MM.1S (cell line): ENCODE measurements around the gene XRRA1.

Source experiments
- DNase-seq: peaks from one replicate; pipeline ENCODE4 v3.0.0-alpha.2; 2015
- H2AFZ ChIP-seq: fragments of 300-600 bp; sonication (generic); 2 replicates; pipeline ENCODE4 v1.6.0; 2016; ENCODE audit warnings: antibody characterized with exemption, low read length
- H3F3A ChIP-seq: fragments of 300-600 bp; sonication (generic); 2 replicates; pipeline ENCODE4 v1.6.1; 2016; ENCODE audit warnings: mild to moderate bottlenecking, antibody characterized with exemption, low read length, moderate library complexity, mixed read lengths; ENCODE audit not compliant: insufficient read depth
- H3K27ac ChIP-seq: fragments of 300-600 bp; sonication (generic); 2 replicates; pipeline ENCODE4 v1.5.1; 2016; ENCODE audit warnings: mild to moderate bottlenecking, low read length
- H3K27me3 ChIP-seq: fragments of 300-600 bp; sonication (generic); replicated peaks from 2 replicates; pipeline ENCODE4 v1.6.0; 2016; ENCODE audit warnings: low read length; ENCODE audit not compliant: insufficient read depth
- H3K36me3 ChIP-seq: fragments of 300-600 bp; sonication (generic); replicated peaks from 2 replicates; pipeline ENCODE4 v1.6.1; 2016; ENCODE audit warnings: mild to moderate bottlenecking, low read length, mixed read lengths; ENCODE audit not compliant: insufficient read depth
- H3K4me1 ChIP-seq: fragments of 300-600 bp; sonication (generic); 2 replicates; pipeline ENCODE4 v1.6.1; 2016; ENCODE audit warnings: low read length, mixed read lengths
- H3K4me2 ChIP-seq: fragments of 300-600 bp; sonication (generic); 2 replicates; pipeline ENCODE4 v1.6.0; 2016; ENCODE audit warnings: low read depth, low read length
- H3K4me3 ChIP-seq: fragments of 300-600 bp; sonication (generic); 2 replicates; pipeline ENCODE4 v1.5.1; 2016; ENCODE audit warnings: low read length, mixed read lengths
- H3K79me2 ChIP-seq: fragments of 300-600 bp; sonication (generic); 2 replicates; pipeline ENCODE4 v1.6.1; 2016; ENCODE audit warnings: mixed run types, low read length, mixed read lengths
- H3K9ac ChIP-seq: fragments of 300-600 bp; sonication (generic); 2 replicates; pipeline ENCODE4 v1.6.1; 2016; ENCODE audit warnings: low read length, mixed read lengths
- H3K9me2 ChIP-seq: fragments of 300-600 bp; sonication (generic); replicated peaks from 2 replicates; pipeline ENCODE4 v1.6.1; 2016; ENCODE audit warnings: mild to moderate bottlenecking, low read length, mixed read lengths; ENCODE audit not compliant: insufficient read depth
- H3K9me3 ChIP-seq: fragments of 300-600 bp; sonication (generic); replicated peaks from 2 replicates; pipeline ENCODE4 v1.6.1; 2016; ENCODE audit warnings: mild to moderate bottlenecking, low read length, mixed read lengths; ENCODE audit not compliant: insufficient read depth
- H4K20me1 ChIP-seq: fragments of 300-600 bp; sonication (generic); 2 replicates; pipeline ENCODE4 v1.6.1; 2016; ENCODE audit warnings: mild to moderate bottlenecking, low read length, moderate library complexity, mixed read lengths; ENCODE audit not compliant: insufficient read depth
- CTCF ChIP-seq: fragments of 300-600 bp; sonication (generic); IDR thresholded peaks from 2 replicates; pipeline ENCODE4 v1.5.1; 2016; ENCODE audit warnings: antibody characterized with exemption, low read length, mixed read lengths
- EZH2 ChIP-seq: fragments of 300-600 bp; sonication (generic); optimal IDR thresholded peaks from 2 replicates; pipeline ENCODE3; 2017; ENCODE audit warnings: low read depth, mild to moderate bottlenecking, antibody characterized with exemption, low read length, mixed read lengths
- EZH2phosphoT487 ChIP-seq: fragments of 300-600 bp; sonication (generic); IDR thresholded peaks from 2 replicates; pipeline ENCODE4 v1.6.1; 2018; ENCODE audit warnings: antibody characterized with exemption, low read length

Gene XRRA1

GRCh38 chr11:74818283-74818946, 130.5 kb downstream of the XRRA1 start:
- Histone ChIP-seq H3K27ac (no peak overlapping the region), H3K9ac (no peak overlapping the region), H3K4me3 (no peak overlapping the region), H3K27me3 (no peaks in the 10 kb centered on the region), H3K4me1 (no peaks in the 10 kb centered on the region), H3F3A (no peaks in the 10 kb centered on the region), H3K36me3 (no peaks in the 10 kb centered on the region; the same call in none of the 2 replicates), H3K4me2 (no peak overlapping the region), H4K20me1 (no peaks in the 10 kb centered on the region), H2AFZ (no peak overlapping the region), H3K9me3 (no peaks in the 10 kb centered on the region), H3K79me2 (no peaks in the 10 kb centered on the region; the same call in 1 of the 2 replicates), H3K9me2 (no peaks in the 10 kb centered on the region)
- TF ChIP-seq CTCF: no peak
- no peak for TF ChIP-seq EZH2phosphoT487
- TF ChIP-seq EZH2: no peak
- no peak for DNase-seq

GRCh38 chr11:74816664-74817063, 132.2 kb downstream of the XRRA1 start:
- Histone ChIP-seq H3K27me3 (no peaks in the 10 kb centered on the region), H3K36me3 (no peaks in the 10 kb centered on the region; the same call in none of the 2 replicates), H3K9me3 (no peaks in the 10 kb centered on the region), H3K4me3 (no peak overlapping the region), H3K4me1 (no peaks in the 10 kb centered on the region), H3K9me2 (no peaks in the 10 kb centered on the region), H2AFZ (no peak overlapping the region), H3K79me2 (no peaks in the 10 kb centered on the region; the same call in 1 of the 2 replicates), H3K27ac (no peak overlapping the region), H3K4me2 (no peak overlapping the region), H3F3A (no peaks in the 10 kb centered on the region), H4K20me1 (no peaks in the 10 kb centered on the region), H3K9ac (no peak overlapping the region)
- TF ChIP-seq EZH2phosphoT487 (no peak), EZH2 (no peak), CTCF (no peak)
- no peak for DNase-seq

- Histone ChIP-seq H3K9me2 (no peaks in the 10 kb centered on the region), H3K4me2 (no peak overlapping the region), H3K27me3 (no peaks in the 10 kb centered on the region), H3K4me1 (no peaks in the 10 kb centered on the region), H3K36me3 (no peaks in the 10 kb centered on the region; the same call in none of the 2 replicates), H4K20me1 (no peaks in the 10 kb centered on the region), H3K79me2 (no peaks in the 10 kb centered on the region; the same call in 1 of the 2 replicates), H3K9me3 (no peaks in the 10 kb centered on the region), H3K27ac (no peak overlapping the region), H3K4me3 (no peak overlapping the region), H3F3A (no peaks in the 10 kb centered on the region), H3K9ac (no peak overlapping the region), H2AFZ (no peak overlapping the region)
- no peak for DNase-seq
- TF ChIP-seq EZH2phosphoT487: no peak
- no peak for TF ChIP-seq CTCF
- TF ChIP-seq EZH2: no peak
Measured at GRCh38 chr11:74815966-74816365, 132.9 kb downstream of the XRRA1 start.
